Keratinocyte (primary cell): ENCODE results near the gene TMEM187. TPM values are rescaled to one million over a fixed set of nuclear protein-coding genes. Genes with fewer than 3 reads are reported as not detected.

Source experiments
- DNase-seq: peaks from one replicate; pipeline ENCODE4 v3.0.0-alpha.2; 2011; ENCODE audit warnings: low read depth, missing footprints, low spot score
- FAIRE-seq: peaks from 2 replicates; lab custom pipeline; 2011; peaks lifted over from hg19 to GRCh38; lab: Jason Lieb, UNC
- H2AFZ ChIP-seq: 2 replicates; pipeline ENCODE4 v1.6.0; 2012; ENCODE audit warnings: low read length, control low read depth, inconsistent platforms; ENCODE audit not compliant: control insufficient read depth
- H3K27ac ChIP-seq: 2 replicates; pipeline ENCODE4 v1.5.1; 2011; ENCODE audit warnings: low read length; ENCODE audit not compliant: control insufficient read depth, insufficient read depth
- H3K27me3 ChIP-seq: 3 replicates; pipeline ENCODE4 v1.6.0; 2011; ENCODE audit warnings: low read length; ENCODE audit not compliant: control insufficient read depth, insufficient read depth; ENCODE audit errors: extremely low read depth
- H3K36me3 ChIP-seq, 2 experiments: 2 replicates in 1 of 2; 3 replicates in 1 of 2; pipeline ENCODE4 v1.5.1; 2011; ENCODE audit warnings: low read length in 2 of 2, mild to moderate bottlenecking in 1 of 2; ENCODE audit not compliant: control insufficient read depth in 2 of 2, insufficient read depth in 2 of 2; ENCODE audit errors: extremely low read depth in 1 of 2
- H3K4me1 ChIP-seq: 3 replicates; pipeline ENCODE4 v1.5.1; 2011; ENCODE audit warnings: low read length; ENCODE audit not compliant: control insufficient read depth, insufficient read depth; ENCODE audit errors: extremely low read depth
- H3K4me2 ChIP-seq: 3 replicates; pipeline ENCODE4 v1.6.0; 2011; ENCODE audit warnings: low read depth, low read length; ENCODE audit not compliant: control insufficient read depth, insufficient read depth; ENCODE audit errors: extremely low read depth
- H3K4me3 ChIP-seq, 3 experiments: fragments of 200-600 bp in 1 of 3; sonication (generic) in 1 of 3; 2 replicates in 2 of 3; 3 replicates in 1 of 3; pipeline ENCODE4 v1.5.1; 2011 to 2016; ENCODE audit warnings: low read length in 3 of 3, mild to moderate bottlenecking in 3 of 3, control low read depth in 2 of 3, inconsistent platforms in 1 of 3, low read depth in 1 of 3, mixed read lengths in 1 of 3, mixed run types in 1 of 3, moderate library complexity in 1 of 3; ENCODE audit not compliant: control insufficient read depth in 2 of 3, insufficient read depth in 2 of 3; ENCODE audit errors: extremely low read depth in 1 of 3
- H3K79me2 ChIP-seq: 2 replicates; pipeline ENCODE4 v1.6.0; 2012; ENCODE audit warnings: low read length; ENCODE audit not compliant: control insufficient read depth, insufficient read depth
- H3K9ac ChIP-seq: 3 replicates; pipeline ENCODE4 v1.6.0; 2011; ENCODE audit warnings: low read length; ENCODE audit not compliant: control insufficient read depth, insufficient read depth; ENCODE audit errors: extremely low read depth
- H3K9me1 ChIP-seq: 3 replicates; pipeline ENCODE4 v1.6.0; 2011; ENCODE audit warnings: low read length; ENCODE audit not compliant: control insufficient read depth, insufficient read depth; ENCODE audit errors: extremely low read depth
- H3K9me3 ChIP-seq: 2 replicates; pipeline ENCODE4 v1.5.1; 2012; ENCODE audit warnings: low read depth, low read length; ENCODE audit not compliant: control insufficient read depth
- H4K20me1 ChIP-seq: 3 replicates; pipeline ENCODE4 v1.6.0; 2011; ENCODE audit warnings: low read length; ENCODE audit not compliant: control insufficient read depth, insufficient read depth; ENCODE audit errors: extremely low read depth
- CTCF ChIP-seq, 3 experiments: IDR thresholded peaks in 1 of 3; conservative IDR thresholded peaks in 1 of 3; optimal IDR thresholded peaks in 1 of 3; 2 replicates in 2 of 3; 3 replicates in 1 of 3; pipeline versions ENCODE3 to v1.5.1; 2011; ENCODE audit warnings: low read length in 3 of 3, mild to moderate bottlenecking in 3 of 3, moderate library complexity in 2 of 3, control low read depth in 1 of 3, inconsistent platforms in 1 of 3; ENCODE audit not compliant: insufficient read depth in 2 of 3; ENCODE audit errors: extremely low read depth in 1 of 3
- EZH2 ChIP-seq: IDR thresholded peaks from one replicate; pipeline ENCODE4 v1.6.1; 2012; ENCODE audit warnings: inconsistent platforms, mild to moderate bottlenecking, low read length, moderate library complexity
- dilution Hi-C: fragments of 300-500 bp; cut with MboI; formaldehyde crosslinking; loops from one replicate; pipeline ENCODE4 v1.7.0; 2020; ENCODE audit warnings: low sequenced_read_pairs; ENCODE audit not compliant: extremely low pct_ligation_motif_present
- polyA plus RNA-seq, 5 experiments: library from polyadenylated mRNA; depleted of rRNA in 3 of 5; stranded (reverse) in 3 of 5; stranded (forward) in 1 of 5; unstranded in 1 of 5; fragments of >200 nt; gene quantifications; 1 replicate in 1 of 5; 2 replicates in 3 of 5; 3 replicates in 1 of 5; pipeline versions ENCODE4 v1.2.1 to v1.2.3, GENCODE V29; 2011 to 2012; ENCODE audit warnings: missing spikeins in 2 of 5, low read depth in 1 of 5, low replicate concordance in 1 of 5

The TMEM187 gene
- polyA plus RNA-seq, 1 donor (not counting 4 experiments of a cell fraction or from before 2014, with no cell fraction given), result 6.6 TPM

GRCh38 chrX:153925739-153926551 is 46.6 kb upstream of the TMEM187 start, which contains the start of gene ARHGAP4:
Gene ARHGAP4, minus strand, starts transcription at chrX:153926264. Its CDS starts 62 bp downstream, at chrX:153926202.
- no peak within 1 kb of the TSS for H3K9ac ChIP-seq
- H3K27me3 ChIP-seq, result no peaks in the 10 kb centered on the region
- peak within 1 kb of the TSS; percentile 88 for H3K4me2 ChIP-seq
- H3K4me1 ChIP-seq, result peaks cover 18% of the 10 kb centered on the region
- H2AFZ ChIP-seq, result no peak within 1 kb of the TSS
- dilution Hi-C loops, result no loop called here
- peak within 1 kb of the TSS; percentile 31 for H3K27ac ChIP-seq
- H3K4me3 ChIP-seq, result peak within 1 kb of the TSS in 1 of 3 experiments; percentile 79
- no peaks in the 10 kb centered on the region for H3K79me2 ChIP-seq
- TF ChIP-seq EZH2, result no peak
- no peak for TF ChIP-seq CTCF (optimal IDR thresholded peaks at IDR 0.05 in 1 of 3, IDR thresholded peaks at IDR 0.05 in 1 of 3, conservative IDR thresholded peaks at IDR 0.05 in 1 of 3; ENCODE audit: extremely low read depth in 1 of 3, insufficient read depth in 2 of 3, low read length in 3 of 3)
- no peaks in the 10 kb centered on the region for H3K9me3 ChIP-seq
- DNase-seq, result no peak
- H3K9me1 ChIP-seq, result no peaks in the 10 kb centered on the region
- no peaks in the 10 kb centered on the region for H4K20me1 ChIP-seq
- FAIRE-seq, result no peak
- H3K36me3 ChIP-seq, result peaks cover 3 to 6% of the 10 kb centered on the region in 2 experiments

DNA sequence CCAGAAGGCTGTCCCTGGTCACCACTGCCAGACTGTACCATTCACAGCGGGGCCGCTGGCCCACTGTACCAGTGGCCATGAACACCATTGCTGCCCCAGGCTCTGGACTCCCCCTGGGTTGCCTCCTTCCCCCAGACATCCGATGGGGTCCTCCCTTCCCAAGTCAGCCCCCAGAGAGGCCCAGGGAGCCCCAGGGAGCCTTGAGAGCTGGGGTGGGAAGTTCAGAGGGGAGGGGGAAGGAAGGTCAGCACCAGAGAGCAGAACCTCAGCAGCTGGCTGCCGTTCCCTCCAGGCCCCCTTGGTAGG is 46.0 kb upstream of the TMEM187 start:
- Histone ChIP-seq H3K9me3 (no peaks in the 10 kb centered on the region), H3K9me1 (no peaks in the 10 kb centered on the region), H4K20me1 (no peaks in the 10 kb centered on the region), H3K4me2 (no peak overlapping the region), H3K4me1 (peaks cover 15% of the 10 kb centered on the region), H3K27me3 (no peaks in the 10 kb centered on the region), H3K36me3 (peaks cover 6% of the 10 kb centered on the region in 2 experiments), H3K79me2 (no peaks in the 10 kb centered on the region), H3K4me3 (no peak overlapping the region), H2AFZ (no peak overlapping the region), H3K27ac (no peak overlapping the region), H3K9ac (no peak overlapping the region)
- FAIRE-seq, result no peak
- dilution Hi-C loops, result no loop called here
- TF ChIP-seq CTCF (optimal IDR thresholded peaks at IDR 0.05 in 1 of 3, IDR thresholded peaks at IDR 0.05 in 1 of 3, conservative IDR thresholded peaks at IDR 0.05 in 1 of 3; ENCODE audit: extremely low read depth in 1 of 3, insufficient read depth in 2 of 3, low read length in 3 of 3), result no peak
- no peak for TF ChIP-seq EZH2
- DNase-seq, result no peak
